SK-N-SH (cell line): ENCODE measurements around the gene NLGN3. TPM values are rescaled to one million over a fixed set of nuclear protein-coding genes. Genes with fewer than 3 reads are reported as not detected.

Experiments
- CTCF ChIA-PET: fragments of 300-600, 350-600 bp; formaldehyde crosslinking; extraction: SDS; loops from one replicate; lab custom pipeline; 2021; lab: Yijun Ruan, JAX
- POLR2A ChIA-PET: fragments of 350-600 bp; sonication (Branson Sonifier 250); formaldehyde crosslinking; extraction: SDS; loops from one replicate; lab custom pipeline; 2020; ENCODE audit warnings: antibody characterized with exemption, inconsistent platforms; lab: Yijun Ruan, JAX
- DNase-seq: peaks from one replicate; pipeline ENCODE4 v3.0.0; 2012
- H2AFZ ChIP-seq: fragments of 200-600 bp; sonication (generic); 2 replicates; pipeline ENCODE4 v1.8.1; 2016; ENCODE audit warnings: antibody characterized with exemption, mild to moderate bottlenecking, low read depth
- H3F3A ChIP-seq: fragments of 200-600 bp; sonication (generic); replicated peaks from 2 replicates; pipeline ENCODE3; 2016; ENCODE audit warnings: antibody characterized with exemption, mild to moderate bottlenecking; ENCODE audit not compliant: insufficient read depth
- H3K27ac ChIP-seq, 2 experiments: fragments of 200-500 bp in 1 of 2; fragments of 200-600 bp in 1 of 2; sonication (Bioruptor generic) in 1 of 2; sonication (generic), shearing (Covaris generic) in 1 of 2; 2 replicates each; pipeline versions ENCODE4 v1.5.1 to v1.6.1; 2014 to 2016; ENCODE audit warnings: low read depth in 2 of 2, inconsistent platforms in 1 of 2, low read length in 1 of 2, mild to moderate bottlenecking in 1 of 2, mixed read lengths in 1 of 2
- H3K27me3 ChIP-seq: fragments of 200-600 bp; sonication (generic), shearing (Covaris generic); 2 replicates; pipeline ENCODE4 v1.6.1; 2016; ENCODE audit warnings: mixed run types; ENCODE audit not compliant: insufficient read depth
- H3K36me3 ChIP-seq, 2 experiments: fragments of 200-500 bp in 1 of 2; fragments of 200-600 bp in 1 of 2; sonication (Bioruptor generic) in 1 of 2; sonication (generic) in 1 of 2; replicated peaks in 1 of 2; 2 replicates each; pipeline versions ENCODE3 to v1.5.1; 2014 to 2016; ENCODE audit warnings: low read length in 1 of 2, mild to moderate bottlenecking in 1 of 2; ENCODE audit not compliant: insufficient read depth in 2 of 2, control insufficient read depth in 1 of 2
- H3K4me1 ChIP-seq, 2 experiments: fragments of 200-500 bp in 1 of 2; fragments of 200-600 bp in 1 of 2; sonication (Bioruptor generic) in 1 of 2; sonication (generic), shearing (Covaris generic) in 1 of 2; 2 replicates each; pipeline versions ENCODE4 v1.5.1 to v1.6.1; 2014 to 2016; ENCODE audit warnings: low read depth in 1 of 2, low read length in 1 of 2, mixed run types in 1 of 2; ENCODE audit not compliant: insufficient read depth in 2 of 2, control insufficient read depth in 1 of 2
- H3K4me2 ChIP-seq: fragments of 200-600 bp; sonication (generic), shearing (Covaris generic); 2 replicates; pipeline ENCODE4 v1.6.1; 2017; ENCODE audit warnings: mixed run types
- H3K4me3 ChIP-seq, 2 experiments: fragments of 200-500 bp in 1 of 2; fragments of 200-600 bp in 1 of 2; sonication (Bioruptor generic) in 1 of 2; sonication (generic), shearing (Covaris generic) in 1 of 2; 2 replicates each; pipeline versions ENCODE4 v1.5.1 to v1.8.1; 2014 to 2016; ENCODE audit warnings: low read depth in 2 of 2, inconsistent platforms in 1 of 2, low read length in 1 of 2, mild to moderate bottlenecking in 1 of 2, mixed read lengths in 1 of 2, moderate library complexity in 1 of 2
- H3K79me2 ChIP-seq: fragments of 200-600 bp; sonication (generic); 2 replicates; pipeline ENCODE4 v1.8.1; 2017; ENCODE audit warnings: mild to moderate bottlenecking; ENCODE audit not compliant: insufficient read depth
- H3K9ac ChIP-seq: fragments of 200-600 bp; sonication (generic); 2 replicates; pipeline ENCODE4 v1.6.1; 2017; ENCODE audit warnings: mixed run types
- H3K9me2 ChIP-seq: fragments of 200-600 bp; sonication (generic); 2 replicates; pipeline ENCODE4 v1.6.1; 2017; ENCODE audit warnings: mixed run types
- H3K9me3 ChIP-seq: fragments of 200-600 bp; sonication (generic); 2 replicates; pipeline ENCODE4 v1.6.1; 2017; ENCODE audit warnings: mixed run types, mild to moderate bottlenecking, moderate library complexity
- H4K20me1 ChIP-seq: fragments of 200-600 bp; sonication (generic); 2 replicates; pipeline ENCODE4 v1.6.1; 2017; ENCODE audit warnings: mild to moderate bottlenecking, mixed run types; ENCODE audit not compliant: insufficient read depth
- CTCF ChIP-seq: fragments of 200-600 bp; sonication (generic); IDR thresholded peaks from 2 replicates; pipeline ENCODE4 v1.6.1; 2017; ENCODE audit warnings: antibody characterized with exemption, mild to moderate bottlenecking, moderate library complexity
- ELF1 ChIP-seq: IDR thresholded peaks from 2 replicates; pipeline ENCODE4 v1.4.0; 2012
- FOXM1 ChIP-seq: IDR thresholded peaks from 2 replicates; pipeline ENCODE4 v1.4.0; 2012; ENCODE audit warnings: low read depth, mild to moderate bottlenecking
- MEF2A ChIP-seq: IDR thresholded peaks from 2 replicates; pipeline ENCODE4 v1.4.0; 2012; ENCODE audit warnings: low read depth, borderline replicate concordance
- NFIC ChIP-seq: IDR thresholded peaks from 2 replicates; pipeline ENCODE4 v1.4.0; 2012; ENCODE audit warnings: borderline replicate concordance
- NRF1 ChIP-seq: IDR thresholded peaks from 2 replicates; pipeline ENCODE4 v1.6.1; 2012; ENCODE audit warnings: low read depth, mild to moderate bottlenecking, low read length
- REST ChIP-seq: IDR thresholded peaks from 2 replicates; pipeline ENCODE4 v1.6.1; 2012; ENCODE audit warnings: mild to moderate bottlenecking, low read depth, low read length, moderate library complexity
- RFX5 ChIP-seq: IDR thresholded peaks from 2 replicates; pipeline ENCODE4 v1.6.1; 2012; ENCODE audit warnings: mild to moderate bottlenecking, improper control_type of control experiment, low read length
- SMC3 ChIP-seq: IDR thresholded peaks from 2 replicates; pipeline ENCODE4 v1.6.1; 2012; ENCODE audit warnings: low read depth, low read length, improper control_type of control experiment
- TEAD4 ChIP-seq: IDR thresholded peaks from 2 replicates; pipeline ENCODE4 v1.4.0; 2012; ENCODE audit warnings: mild to moderate bottlenecking, borderline replicate concordance; ENCODE audit not compliant: insufficient read depth
- USF1 ChIP-seq: IDR thresholded peaks from 2 replicates; pipeline ENCODE4 v1.4.0; 2012; ENCODE audit warnings: low read depth, borderline replicate concordance
- USF2 ChIP-seq: fragments of 150-350 bp; IDR thresholded peaks from 2 replicates; pipeline ENCODE4 v1.6.1; 2017; ENCODE audit warnings: antibody characterized with exemption, low read length, low read depth, borderline replicate concordance
- WGBS: methylation state at CpG from one replicate; pipeline ENCODE4 v1.1.6; 2017; ENCODE audit warnings: low lambda C conversion rate; 5-methylcytosine and 5-hydroxymethylcytosine counted together
- polyA plus RNA-seq, 3 experiments: library from polyadenylated mRNA; depleted of rRNA; stranded (reverse); fragments of >200 nt; gene quantifications; 2 replicates each; pipeline ENCODE4 v1.2.3, GENCODE V29; 2012

NLGN3 gene
- polyA plus RNA-seq, 1 of the 3 experiments (the other 2 are of a cell fraction) = 5.3 TPM

- TF ChIP-seq NFIC (no peak), TEAD4 (no peak), FOXM1 (no peak), MEF2A (no peak), ELF1 (no peak), CTCF (no peak), USF2 (no peak), SMC3 (no peak), RFX5 (no peak), NRF1 (no peak), USF1 (no peak), REST (no peak)
- Histone ChIP-seq H3K79me2 (no peaks in the 10 kb centered on the region), H3K27ac (no peak overlapping the region), H2AFZ (no peak overlapping the region), H3K4me3 (no peak overlapping the region), H3K9me2 (no peaks in the 10 kb centered on the region), H4K20me1 (no peaks in the 10 kb centered on the region), H3K9me3 (no peaks in the 10 kb centered on the region), H3K9ac (no peak overlapping the region), H3K27me3 (peaks cover 23% of the 10 kb centered on the region; the same call in 1 of the 2 replicates), H3K4me1 (peaks cover 0 to 4% of the 10 kb centered on the region in 2 experiments; a peak in 1 of 4 replicates), H3F3A (peaks cover 7% of the 10 kb centered on the region), H3K36me3 (no peaks in the 10 kb centered on the region), H3K4me2 (no peak overlapping the region)
- ChIA-PET CTCF (no interaction called here), POLR2A (interaction anchor here (0.6 to 0.7 kb wide), 2 partner anchors 11 to 154 kb away, joined by 3 to 5 read pairs; no protein-coding TSS in a partner anchor)
- no peak for DNase-seq
- WGBS = no CpG with 5 or more reads among the region's 8 CpGs
Observed at GRCh38 chrX:71148278-71148663, 3.6 kb downstream of the NLGN3 start.
